ENCODE data around the gene PHKG1. TPM values are rescaled to one million over a fixed set of nuclear protein-coding genes. Genes with fewer than 3 reads are reported as not detected.
"Not testable (repeated sequence)": the region's sequence is repeated elsewhere in the genome, so short reads cannot be mapped to it uniquely, and the experiment has no call there.

The PHKG1 gene
- total and polyA plus RNA-seq, 3 experiments from 2014 or later: 0.95 to 1.2 (median 1.2) TPM

- ChIA-PET CTCF (no interaction called here), POLR2A (no interaction called here)
- peaks cover 11% of the 10 kb centered on the region for H3K4me1 ChIP-seq (ENCODE audit: insufficient read depth, low read length)
- no peaks in the 10 kb centered on the region for H3K9me3 ChIP-seq (ENCODE audit: low read length)
- Mint-ChIP-seq H3K9me3 (no peaks in the 10 kb centered on the region), H3K36me3 (peaks cover 2 to 12% (median 3%) of the 10 kb centered on the region in 3 donors), H3K4me1 (peaks cover 19 to 25% (median 24%) of the 10 kb centered on the region in 3 donors), H3K27me3 (peaks cover under 1 to 3% of the 10 kb centered on the region in 2 donors), H3K27ac (no peak overlapping the region), H3K4me3 (no peak overlapping the region)
- H3K4me3 ChIP-seq (ENCODE audit: low read length): no peak overlapping the region
- no peaks in the 10 kb centered on the region for H3K36me3 ChIP-seq (ENCODE audit: insufficient read depth, low read length)
- no peak for DNase-seq
- H3K27ac ChIP-seq (ENCODE audit: low read depth, low read length): no peak overlapping the region
- H3K27me3 ChIP-seq (ENCODE audit: insufficient read depth, low read length, poor library complexity, severe bottlenecking): no peaks in the 10 kb centered on the region
These were observed 17.9 kb upstream of the PHKG1 start for GRCh38 chr7:56110611-56111010.

- POLR2A ChIA-PET: no interaction called here
- CTCF ChIA-PET: no interaction called here
These were observed 15.2 kb upstream of the PHKG1 start for GRCh38 chr7:56107954-56108258.

GRCh38 chr7:56106108-56107073 lies 13.6 kb upstream of the PHKG1 start, which contains the start of gene CHCHD2:
Gene CHCHD2 (minus strand): TSS chr7:56106476. CDS start chr7:56106413, 63 bp downstream.
- H3K4me3 ChIP-seq (ENCODE audit: low read length): peak within 1 kb of the TSS; percentile 93

More at GRCh38 chr7:56107954-56108258, 15.2 kb upstream of the PHKG1 start:
- H3K27ac ChIP-seq (ENCODE audit: low read depth, low read length): peak overlapping the region; percentile 97
- H3K9me3 ChIP-seq (ENCODE audit: low read length): no peaks in the 10 kb centered on the region
- Mint-ChIP-seq H3K9me3 (no peaks in the 10 kb centered on the region), H3K4me1 (peaks cover 29 to 43% (median 39%) of the 10 kb centered on the region in 3 donors), H3K4me3 (peak overlapping the region in 5 of 7 donors; percentile 37 to 97 (median 59)), H3K27me3 (peaks cover 0 to 2% of the 10 kb centered on the region in 2 donors), H3K27ac (peak overlapping the region in 4 of 8 donors; percentile 4 to 99 (median 88)), H3K36me3 (peaks cover 3 to 31% (median 5%) of the 10 kb centered on the region in 3 donors)
- H3K4me1 ChIP-seq (ENCODE audit: insufficient read depth, low read length): peaks cover 22% of the 10 kb centered on the region
- no peak for DNase-seq
- H3K36me3 ChIP-seq (ENCODE audit: insufficient read depth, low read length): peaks cover 13% of the 10 kb centered on the region
- no peaks in the 10 kb centered on the region for H3K27me3 ChIP-seq (ENCODE audit: insufficient read depth, low read length, poor library complexity, severe bottlenecking)
- peak overlapping the region; percentile 93 for H3K4me3 ChIP-seq (ENCODE audit: low read length)

GRCh38 chr7:56105508-56105907 lies 12.8 kb upstream of the PHKG1 start:
- Mint-ChIP-seq H3K9me3 (no peaks in the 10 kb centered on the region), H3K36me3 (peaks cover 3 to 53% (median 12%) of the 10 kb centered on the region in 3 donors), H3K27ac (peak overlapping the region; percentile 93 to 100 (median 98)), H3K27me3 (peaks cover 0 to 2% of the 10 kb centered on the region in 2 donors), H3K4me3 (peak overlapping the region; percentile 92 to 99 (median 97)), H3K4me1 (peaks cover 29 to 43% (median 39%) of the 10 kb centered on the region in 3 donors)
- CTCF ChIA-PET: interaction anchor here (0.7 to 1.5 kb wide), 2 partner anchors 41 to 99 kb away, joined by 3 read pairs; no protein-coding TSS in a partner anchor
- H3K27me3 ChIP-seq (ENCODE audit: insufficient read depth, low read length, poor library complexity, severe bottlenecking): no peaks in the 10 kb centered on the region
- peaks cover 33% of the 10 kb centered on the region for H3K36me3 ChIP-seq (ENCODE audit: insufficient read depth, low read length)
- peaks cover 22% of the 10 kb centered on the region for H3K4me1 ChIP-seq (ENCODE audit: insufficient read depth, low read length)
- H3K27ac ChIP-seq (ENCODE audit: low read depth, low read length): peak overlapping the region; percentile 97
- no peaks in the 10 kb centered on the region for H3K9me3 ChIP-seq (ENCODE audit: low read length)
- POLR2A ChIA-PET: interaction anchor here (0.6 to 1.5 kb wide), 3 partner anchors 41 to 533 kb away, joined by 3 to 6 read pairs (median 5); partner anchors contain the start of genes MRPS17 and SUMF2
- peak overlapping the region; percentile 93 for H3K4me3 ChIP-seq (ENCODE audit: low read length)
- peak; percentile 6 to 57 (median 30) for DNase-seq

More at GRCh38 chr7:56106108-56107073, 13.6 kb upstream of the PHKG1 start, which contains the start of gene CHCHD2:
- H3K36me3 Mint-ChIP-seq: peaks cover 3 to 44% (median 8%) of the 10 kb centered on the region in 3 donors
- peaks cover 0 to 2% of the 10 kb centered on the region in 2 donors for H3K27me3 Mint-ChIP-seq
- peak within 1 kb of the TSS; percentile 92 to 99 (median 97) for H3K4me3 Mint-ChIP-seq
- no peaks in the 10 kb centered on the region for H3K9me3 ChIP-seq (ENCODE audit: low read length)
- ChIA-PET POLR2A (interaction anchor here (0.6 to 1.6 kb wide), 7 partner anchors 41 to 740 kb away, joined by 3 to 8 read pairs (median 6); partner anchors contain the start of genes CCT6A, MRPS17, PSPH and SUMF2), CTCF (interaction anchor here (0.7 to 1.7 kb wide), 3 partner anchors 32 to 100 kb away, joined by 3 to 4 read pairs (median 3); no protein-coding TSS in a partner anchor)
- peaks cover 25% of the 10 kb centered on the region for H3K36me3 ChIP-seq (ENCODE audit: insufficient read depth, low read length)
- peaks cover 22% of the 10 kb centered on the region for H3K4me1 ChIP-seq (ENCODE audit: insufficient read depth, low read length)
- no peaks in the 10 kb centered on the region for H3K9me3 Mint-ChIP-seq
- H3K27me3 ChIP-seq (ENCODE audit: insufficient read depth, low read length, poor library complexity, severe bottlenecking): no peaks in the 10 kb centered on the region
- peaks cover 29 to 43% (median 39%) of the 10 kb centered on the region in 3 donors for H3K4me1 Mint-ChIP-seq
- peak within 1 kb of the TSS; percentile 93 to 100 (median 98) for H3K27ac Mint-ChIP-seq
- H3K27ac ChIP-seq (ENCODE audit: low read depth, low read length): peak within 1 kb of the TSS; percentile 97
- peak; percentile 88 to 96 (median 92) for DNase-seq

DNA sequence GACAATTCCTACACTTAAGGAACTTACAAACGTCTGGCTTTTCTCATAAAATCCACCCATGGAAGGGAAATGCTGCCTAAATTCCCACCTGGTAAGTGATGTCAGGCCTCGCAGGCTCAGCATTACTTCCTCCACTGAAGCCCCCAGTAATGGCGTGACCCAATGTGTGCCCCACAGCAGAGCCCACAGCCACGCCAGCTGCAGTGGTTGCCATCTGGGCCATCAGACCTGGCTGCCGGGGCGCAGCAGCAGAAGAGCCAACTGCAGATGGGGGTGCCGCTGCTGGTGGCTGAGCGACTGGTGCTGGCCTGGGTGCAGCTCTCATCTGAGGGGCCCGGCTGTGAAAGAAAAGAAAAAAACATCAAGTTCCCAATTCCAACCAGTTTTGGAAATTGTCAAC lies 11.4 kb upstream of the PHKG1 start:
- Mint-ChIP-seq H3K4me1 (peaks cover 29 to 43% (median 39%) of the 10 kb centered on the region in 3 donors), H3K36me3 (peaks cover 3 to 65% (median 14%) of the 10 kb centered on the region in 3 donors), H3K4me3 (peak overlapping the region in 2 of 7 donors; percentile 90 to 92), H3K27ac (peak overlapping the region in 3 of 8 donors; percentile 15 to 86 (median 84))
- CTCF ChIA-PET: interaction anchor here (0.8 kb wide), 1 partner anchor 140 kb away, joined by 3 read pairs; no protein-coding TSS in a partner anchor
- Histone ChIP-seq H3K36me3 (ENCODE audit: insufficient read depth, low read length) (peaks cover 43% of the 10 kb centered on the region), H3K4me1 (ENCODE audit: insufficient read depth, low read length) (peaks cover 22% of the 10 kb centered on the region)
- H3K27me3 ChIP-seq (ENCODE audit: insufficient read depth, low read length, poor library complexity, severe bottlenecking); H3K4me3 ChIP-seq (ENCODE audit: low read length); H3K9me3 ChIP-seq (ENCODE audit: low read length); DNase-seq; H3K27me3 Mint-ChIP-seq; POLR2A ChIA-PET; H3K27ac ChIP-seq (ENCODE audit: low read depth, low read length); H3K9me3 Mint-ChIP-seq: not testable (repeated sequence)

GRCh38 chr7:56099653-56100052 lies 6.9 kb upstream of the PHKG1 start:
- Histone ChIP-seq H3K9me3 (ENCODE audit: low read length) (no peaks in the 10 kb centered on the region), H3K4me3 (ENCODE audit: low read length) (no peak overlapping the region), H3K4me1 (ENCODE audit: insufficient read depth, low read length) (peaks cover 1% of the 10 kb centered on the region), H3K27me3 (ENCODE audit: insufficient read depth, low read length, poor library complexity, severe bottlenecking) (no peaks in the 10 kb centered on the region), H3K36me3 (ENCODE audit: insufficient read depth, low read length) (peaks cover 43% of the 10 kb centered on the region), H3K27ac (ENCODE audit: low read depth, low read length) (no peak overlapping the region)
- H3K4me1 Mint-ChIP-seq: peaks cover 2 to 11% (median 6%) of the 10 kb centered on the region in 3 donors
- no peaks in the 10 kb centered on the region for H3K9me3 Mint-ChIP-seq
- no peak for DNase-seq
- H3K27ac Mint-ChIP-seq: peak overlapping the region in 1 of 8 donors; percentile 25
- ChIA-PET CTCF (no interaction called here), POLR2A (no interaction called here)
- no peaks in the 10 kb centered on the region for H3K27me3 Mint-ChIP-seq
- no peak overlapping the region for H3K4me3 Mint-ChIP-seq
- H3K36me3 Mint-ChIP-seq: peaks cover 0 to 56% (median 15%) of the 10 kb centered on the region in 3 donors

DNA sequence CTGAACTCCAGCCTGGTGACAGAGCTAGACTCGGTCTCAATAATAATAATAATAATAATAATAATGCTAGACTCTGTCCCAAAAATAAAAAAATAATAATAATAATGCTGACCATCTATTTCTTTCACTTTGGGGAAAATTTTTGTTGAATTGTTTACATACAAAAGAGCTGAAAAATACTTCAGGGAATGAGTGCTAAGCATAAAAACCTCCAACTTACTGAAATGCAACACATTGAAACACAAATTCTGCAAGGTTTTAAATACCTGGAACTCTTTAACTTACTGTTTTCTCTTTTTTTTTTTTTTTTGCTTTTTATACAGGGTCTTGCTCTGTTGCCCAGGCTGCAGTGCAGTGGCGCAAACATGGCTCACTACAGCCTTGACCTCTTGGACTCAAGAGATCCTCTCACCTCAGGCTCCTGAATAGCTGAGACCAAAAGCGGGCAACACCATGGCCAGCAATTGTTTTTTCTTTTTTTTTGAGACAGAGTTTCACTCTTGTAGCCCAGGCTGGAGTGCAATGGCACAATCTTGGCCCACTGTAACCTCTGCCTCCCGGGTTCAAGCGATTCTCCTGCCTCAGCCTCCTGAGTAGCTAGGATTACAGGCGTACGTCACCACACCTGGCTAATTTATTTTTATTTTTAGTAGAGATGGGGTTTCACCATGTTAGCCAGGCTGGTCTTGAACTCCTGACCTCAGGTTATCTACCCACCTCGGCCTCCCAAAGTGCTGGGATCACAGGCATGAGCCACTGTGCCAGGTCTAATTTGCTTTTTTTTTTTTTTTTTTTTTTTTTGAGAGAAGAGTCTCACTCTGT lies 5.6 kb upstream of the PHKG1 start:
- peaks cover 35% of the 10 kb centered on the region for H3K36me3 ChIP-seq (ENCODE audit: insufficient read depth, low read length)
- H3K36me3 Mint-ChIP-seq: peaks cover 0 to 46% (median 12%) of the 10 kb centered on the region in 3 donors
- H3K4me3 ChIP-seq (ENCODE audit: low read length); H3K4me1 Mint-ChIP-seq; H3K4me1 ChIP-seq (ENCODE audit: insufficient read depth, low read length); H3K9me3 Mint-ChIP-seq; H3K27me3 Mint-ChIP-seq; H3K27me3 ChIP-seq (ENCODE audit: insufficient read depth, low read length, poor library complexity, severe bottlenecking); DNase-seq; H3K4me3 Mint-ChIP-seq; H3K9me3 ChIP-seq (ENCODE audit: low read length); POLR2A ChIA-PET; H3K27ac Mint-ChIP-seq; H3K27ac ChIP-seq (ENCODE audit: low read depth, low read length): not testable (repeated sequence)
- CTCF ChIA-PET: interaction anchor here (0.8 kb wide), 1 partner anchor 23 kb away, joined by 3 read pairs; no protein-coding TSS in a partner anchor

Data from CD8-positive, alpha-beta memory T cell (primary cell).